Pancreas (tissue), 10 donors: ENCODE results near the gene PLEKHA5. TPM values are rescaled to one million over a fixed set of nuclear protein-coding genes. Genes with fewer than 3 reads are reported as not detected.

Source experiments
- ATAC-seq, 4 donors: fragments of 200-7000 bp; cut with Tn5 transposase; one replicate each; pipeline versions ENCODE4 v1.8.0 to v1.9.1; 2020; ENCODE audit warnings: mild to moderate bottlenecking in 4 of 4, moderate library complexity in 4 of 4
- DNase-seq, 6 donors: peaks; one replicate each; pipeline ENCODE4 v3.0.0-alpha.2; 2020
- FAIRE-seq: peaks from 2 replicates; lab custom pipeline; 2012; peaks lifted over from hg19 to GRCh38; lab: Jason Lieb, UNC
- H3K27ac ChIP-seq, 4 donors: fragments of 200-600 bp; sonication (generic); 1 replicate in 3 of 4; 2 replicates in 1 of 4; pipeline versions ENCODE4 v1.5.0 to v1.8.0; 2020
- H3K27me3 ChIP-seq, 4 donors: fragments of 200-600 bp; one replicate each; pipeline ENCODE4 v1.8.0; 2021
- H3K36me3 ChIP-seq, 3 donors: fragments of 200-600 bp; sonication (generic) in 1 of 3; one replicate each; pipeline versions ENCODE4 v1.5.0 to v1.8.0; 2020 to 2021
- H3K4me1 ChIP-seq, 3 donors: fragments of 200-600 bp; one replicate each; pipeline ENCODE4 v1.8.0; 2021
- H3K4me3 ChIP-seq, 4 donors: fragments of 200-600 bp; sonication (generic) in 2 of 4; one replicate each; pipeline versions ENCODE4 v1.5.0 to v1.8.0; 2020 to 2021
- H3K9me3 ChIP-seq, 4 donors: fragments of 200-600 bp; one replicate each; pipeline ENCODE4 v1.8.0; 2021
- WGBS, 2 donors: extraction: QIAGEN DNeasy Blood & Tissue Kit; methylation state at CpG; one replicate each; pipeline ENCODE4 v1.1.7; 2013; 5-methylcytosine and 5-hydroxymethylcytosine counted together
- intact Hi-C, 3 donors: fragments of 100-400 bp; cut with DNase I; formaldehyde crosslinking; loops; one replicate each; pipeline versions ENCODE4 v1.11.1 to v1.14.2; 2022
- polyA plus RNA-seq, 2 donors: library from polyadenylated mRNA; stranded (reverse); fragments of 200-250 nt; gene quantifications; one replicate each; pipeline ENCODE4 v1.2.3, GENCODE V29; 2013
- total RNA-seq, 6 donors: library from RNA; stranded (reverse); fragmentation: NEBNext Ultra II Directional in 4 of 6; extraction: Animal tissue kit (Norgen Biotek cat#: 25700) in 4 of 6; gene quantifications; one replicate each; pipeline versions ENCODE4 v1.2.1 to v1.2.4, GENCODE V29; 2021 to 2023
- TF ChIP-seq, protein P1 (sequence below), 4 donors: fragments of 200-600 bp; sonication (generic) in 3 of 4; IDR thresholded peaks; one replicate each; pipeline versions ENCODE4 v1.5.0 to v1.8.0; 2021; ENCODE audit warnings: antibody characterized with exemption in 4 of 4
- donor health status: healthy with polysubstance abuse.
- donor health status: DM: no; HTN: no; CAD: no; lungs with moderate emphysema.
- donor health status: DM: no; HTN: no; CAD: no.
- donor health status: control.
- donor health status: control.
- donor health status: Bipolar disorder and iron deficiency.
- donor health status: DM: yes; HTN: yes; CAD: no.
- donor health status: DM: no; HTN: no; CAD: no.
- donor health status: DM: no; HTN: no; CAD: no.
- donor health status: DM: yes; HTN: yes; CAD: no.

PLEKHA5 gene
- total and polyA plus RNA-seq, 8 donors: 10.3 to 26.4 (median 17.5) TPM

DNA sequence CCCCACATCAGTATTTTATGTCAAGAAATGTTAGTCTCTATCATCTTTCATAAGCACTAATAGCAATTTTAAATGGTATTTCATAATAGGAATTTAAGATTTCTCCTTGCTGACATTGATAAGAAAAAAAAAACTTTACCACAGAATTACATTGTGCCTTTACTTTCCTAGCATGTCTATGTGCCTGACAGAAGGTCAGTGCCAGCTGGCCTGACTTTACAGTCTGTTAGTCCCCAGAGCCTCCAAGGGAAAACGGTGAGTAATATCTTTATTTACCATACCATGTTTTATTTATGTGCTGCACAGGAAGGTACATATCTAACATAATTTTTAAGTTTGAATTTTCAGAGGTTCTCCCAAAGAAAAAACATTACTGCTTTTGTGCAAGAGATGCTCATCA is 157.8 kb downstream of the PLEKHA5 start:
- WGBS, 2 donors: 60 to 66% methylated on average over 1 of the region's 1 CpG
- Histone ChIP-seq H3K27me3 (no peaks in the 10 kb centered on the region), H3K9me3 (no peaks in the 10 kb centered on the region), H3K36me3 (peaks cover 0 to 2% (median 0%) of the 10 kb centered on the region in 3 donors), H3K27ac (no peak overlapping the region), H3K4me1 (no peaks in the 10 kb centered on the region), H3K4me3 (no peak overlapping the region)
- FAIRE-seq (no peak), ATAC-seq (no peak), DNase-seq (no peak)
- TF ChIP-seq, protein P1, sequence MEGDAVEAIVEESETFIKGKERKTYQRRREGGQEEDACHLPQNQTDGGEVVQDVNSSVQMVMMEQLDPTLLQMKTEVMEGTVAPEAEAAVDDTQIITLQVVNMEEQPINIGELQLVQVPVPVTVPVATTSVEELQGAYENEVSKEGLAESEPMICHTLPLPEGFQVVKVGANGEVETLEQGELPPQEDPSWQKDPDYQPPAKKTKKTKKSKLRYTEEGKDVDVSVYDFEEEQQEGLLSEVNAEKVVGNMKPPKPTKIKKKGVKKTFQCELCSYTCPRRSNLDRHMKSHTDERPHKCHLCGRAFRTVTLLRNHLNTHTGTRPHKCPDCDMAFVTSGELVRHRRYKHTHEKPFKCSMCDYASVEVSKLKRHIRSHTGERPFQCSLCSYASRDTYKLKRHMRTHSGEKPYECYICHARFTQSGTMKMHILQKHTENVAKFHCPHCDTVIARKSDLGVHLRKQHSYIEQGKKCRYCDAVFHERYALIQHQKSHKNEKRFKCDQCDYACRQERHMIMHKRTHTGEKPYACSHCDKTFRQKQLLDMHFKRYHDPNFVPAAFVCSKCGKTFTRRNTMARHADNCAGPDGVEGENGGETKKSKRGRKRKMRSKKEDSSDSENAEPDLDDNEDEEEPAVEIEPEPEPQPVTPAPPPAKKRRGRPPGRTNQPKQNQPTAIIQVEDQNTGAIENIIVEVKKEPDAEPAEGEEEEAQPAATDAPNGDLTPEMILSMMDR (IDR thresholded peaks at IDR 0.05): no peak
- intact Hi-C loops: no loop called here

DNA sequence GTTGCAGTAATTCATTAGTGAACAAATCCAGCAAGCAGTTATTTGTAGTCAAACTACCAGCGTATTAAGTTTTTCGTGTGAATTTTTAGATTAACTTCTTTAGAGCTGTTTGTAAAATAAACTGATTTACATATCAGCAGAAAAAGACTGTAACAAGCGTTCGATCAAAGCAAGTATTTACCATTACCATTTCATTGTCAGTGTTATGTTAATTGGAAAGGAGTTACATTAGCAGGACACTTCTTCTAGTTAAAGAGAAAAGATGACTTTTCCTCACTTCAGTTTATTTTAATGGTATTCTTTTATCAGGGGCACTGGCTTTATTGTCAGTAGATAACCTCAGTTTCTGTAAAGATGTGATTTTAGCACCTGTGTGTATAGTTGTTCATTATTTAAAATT is 158.6 kb downstream of the PLEKHA5 start:
- intact Hi-C loops: no loop called here
- DNase-seq: no peak
- Histone ChIP-seq H3K27ac (no peak overlapping the region), H3K27me3 (no peaks in the 10 kb centered on the region), H3K4me3 (no peak overlapping the region), H3K9me3 (no peaks in the 10 kb centered on the region), H3K36me3 (peaks cover 0 to 2% (median 0%) of the 10 kb centered on the region in 3 donors), H3K4me1 (no peaks in the 10 kb centered on the region)
- FAIRE-seq: no peak
- TF ChIP-seq, protein P1 (IDR thresholded peaks at IDR 0.05): no peak
- ATAC-seq: no peak
- 88 to 94% methylated on average over 4 of the region's 4 CpGs for WGBS, 2 donors

DNA sequence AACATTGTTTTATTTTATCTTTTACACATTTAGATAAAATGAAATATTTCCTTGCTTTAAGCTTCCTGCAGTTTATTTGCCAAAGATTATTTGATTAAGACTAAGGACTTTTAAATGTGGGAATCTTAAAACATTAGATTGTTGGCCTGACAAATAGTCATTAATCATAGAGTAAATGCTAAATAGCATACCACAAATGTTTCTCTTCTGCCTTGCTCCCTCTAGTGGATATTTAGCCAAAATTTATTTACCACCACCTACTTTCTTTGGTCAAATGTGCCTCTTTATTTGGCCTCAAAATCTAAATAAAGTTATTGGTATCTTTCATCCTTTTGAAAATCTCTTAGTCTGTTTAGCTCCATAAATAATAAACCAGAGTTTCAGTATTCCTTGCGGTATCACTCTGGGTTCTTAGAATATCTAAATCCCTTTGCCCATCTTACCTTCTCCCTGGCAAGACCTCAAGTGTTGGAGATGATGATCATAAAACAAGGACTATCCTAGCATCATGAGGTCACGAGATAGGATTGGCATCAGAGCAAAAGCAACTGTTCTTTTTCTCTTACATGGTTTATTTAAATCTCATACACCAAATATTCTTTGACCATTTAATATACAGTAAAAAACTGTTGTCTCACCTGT is 159.2 kb downstream of the PLEKHA5 start:
- Histone ChIP-seq H3K36me3 (peaks cover 0 to 2% (median 0%) of the 10 kb centered on the region in 3 donors), H3K9me3 (no peaks in the 10 kb centered on the region), H3K27me3 (no peaks in the 10 kb centered on the region), H3K27ac (no peak overlapping the region), H3K4me3 (no peak overlapping the region), H3K4me1 (no peaks in the 10 kb centered on the region)
- 67 to 75% methylated on average over 2 of the region's 2 CpGs for WGBS, 2 donors
- intact Hi-C loops: no loop called here
- FAIRE-seq (peak; percentile 82), DNase-seq (no peak), ATAC-seq (peak in 3 of 4 donors; percentile 50 to 79 (median 78))
- TF ChIP-seq, protein P1 (IDR thresholded peaks at IDR 0.05): peak in 3 of 4 donors; percentile 28 to 41 (median 40)

DNA sequence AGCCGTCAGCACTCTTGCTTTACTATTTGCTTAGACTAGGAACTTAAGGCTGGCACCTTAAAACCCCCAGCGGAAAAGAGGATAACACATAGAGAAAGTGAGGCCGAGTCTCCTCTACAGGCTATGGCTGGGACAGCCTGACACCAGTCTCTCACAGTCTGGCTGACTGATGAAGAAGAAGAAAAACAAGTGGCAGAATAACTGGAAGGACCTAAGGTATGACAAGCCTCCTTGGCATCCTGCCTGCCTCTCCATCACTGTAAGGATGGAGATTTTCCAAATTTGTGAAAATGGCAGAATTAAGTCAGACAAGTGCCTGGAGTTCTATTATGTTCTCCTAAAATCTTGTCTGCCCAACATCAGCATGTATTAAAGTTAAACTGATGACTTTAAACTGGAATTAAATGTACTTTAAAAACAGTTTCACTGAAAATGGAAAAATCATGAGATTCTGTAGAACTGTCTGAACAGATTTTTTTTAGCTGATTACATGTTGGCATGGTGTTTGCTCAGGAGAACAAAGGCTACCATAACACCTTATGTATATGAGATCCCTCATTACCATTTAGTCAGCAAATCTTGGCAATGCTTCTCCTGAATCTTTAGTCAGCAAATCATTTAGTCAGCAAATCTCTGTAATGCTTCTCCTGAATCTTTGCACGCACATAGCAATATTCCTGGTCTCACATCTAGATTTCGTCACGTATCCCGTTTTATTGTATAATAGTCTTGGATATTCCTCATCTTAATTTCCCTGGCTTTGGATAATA is 169.5 kb downstream of the PLEKHA5 start:
- no peaks in the 10 kb centered on the region for H3K27me3 ChIP-seq
- H3K4me1 ChIP-seq: peaks cover 0 to 4% (median 0%) of the 10 kb centered on the region in 3 donors
- ATAC-seq: no peak
- H3K9me3 ChIP-seq: no peaks in the 10 kb centered on the region
- H3K36me3 ChIP-seq: peaks cover 0 to 11% (median 0%) of the 10 kb centered on the region in 3 donors
- no peak overlapping the region for H3K4me3 ChIP-seq
- TF ChIP-seq, protein P1 (IDR thresholded peaks at IDR 0.05): no peak
- no peak for DNase-seq
- H3K27ac ChIP-seq: no peak overlapping the region
- no peak for FAIRE-seq
- intact Hi-C loops: no loop called here
- WGBS, 2 donors: 98% methylated on average over 7 of the region's 7 CpGs
